ENCODE results near the gene RAD51B.

DNA sequence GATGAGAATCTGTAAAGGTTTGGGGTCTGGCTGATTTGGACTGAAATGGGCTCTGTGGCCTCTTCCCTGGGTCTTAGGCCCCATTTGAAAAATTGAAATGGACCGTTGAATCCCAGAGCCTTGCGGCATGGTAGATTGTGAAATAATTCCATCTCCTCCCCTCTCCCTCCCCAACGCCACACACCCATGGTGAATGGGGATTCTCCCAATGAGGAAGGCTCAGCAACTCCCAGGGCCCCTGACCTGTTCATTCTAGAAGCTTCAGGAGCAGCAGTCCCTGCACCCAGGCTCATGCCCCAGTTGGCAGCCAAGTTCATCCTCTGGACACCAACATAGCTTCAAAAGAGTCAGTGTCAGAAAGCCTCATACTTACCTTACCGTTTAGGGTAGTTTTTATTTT, 755.8 kb downstream of the RAD51B start:
- TF ChIP-seq CTCF (IDR thresholded peaks at IDR 0.05) (no peak), POLR2A (IDR thresholded peaks at IDR 0.05) (no peak), POLR2AphosphoS5 (IDR thresholded peaks at IDR 0.05; ENCODE audit: insufficient read depth in 1 of 2, low read depth in 1 of 2) (no peak)

Measured in vagina (tissue), 2 donors.